HG03025 (cell line): ENCODE results near the gene CDC42.

Experiments used
- ATAC-seq: cut with Tn5 transposase; IDR thresholded peaks from one replicate; pipeline ENCODE4 v1.9.1; 2021; ENCODE audit warnings: mild to moderate bottlenecking, moderate library complexity; ENCODE audit not compliant: unreplicated experiment, low FRiP score

Gene CDC42

DNA sequence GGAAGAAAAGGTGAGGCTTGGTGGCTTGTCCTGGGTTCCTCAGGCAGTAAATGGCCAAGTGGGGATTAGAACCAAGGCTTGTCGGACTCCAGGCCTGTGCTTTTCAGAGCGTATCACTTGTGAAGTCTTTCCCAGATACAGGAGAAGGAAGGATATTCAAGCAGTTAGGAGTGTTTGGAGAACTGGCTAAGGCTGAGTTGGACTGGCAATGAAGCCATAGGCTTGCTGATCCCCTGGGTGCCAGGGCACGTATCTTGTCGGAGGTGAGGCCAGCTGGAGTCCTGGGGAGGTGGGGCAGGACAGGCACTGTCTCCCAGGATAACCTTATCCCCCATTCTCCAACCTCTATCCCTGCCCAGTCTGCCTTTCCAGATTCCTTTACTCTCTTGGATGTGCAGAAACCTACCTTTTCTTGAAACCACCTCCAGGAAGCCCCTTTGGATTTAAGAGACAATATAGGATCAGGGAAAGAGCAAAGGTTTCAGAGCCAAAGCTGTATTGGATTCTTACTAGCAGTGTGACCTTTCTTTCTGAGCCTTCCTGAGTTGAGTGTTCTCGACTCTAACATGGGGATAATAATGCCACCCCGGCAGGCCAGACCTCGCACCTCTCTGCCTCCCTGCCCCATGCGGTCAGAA lies 72.2 kb downstream of the CDC42 start:
- ATAC-seq = no peak

DNA sequence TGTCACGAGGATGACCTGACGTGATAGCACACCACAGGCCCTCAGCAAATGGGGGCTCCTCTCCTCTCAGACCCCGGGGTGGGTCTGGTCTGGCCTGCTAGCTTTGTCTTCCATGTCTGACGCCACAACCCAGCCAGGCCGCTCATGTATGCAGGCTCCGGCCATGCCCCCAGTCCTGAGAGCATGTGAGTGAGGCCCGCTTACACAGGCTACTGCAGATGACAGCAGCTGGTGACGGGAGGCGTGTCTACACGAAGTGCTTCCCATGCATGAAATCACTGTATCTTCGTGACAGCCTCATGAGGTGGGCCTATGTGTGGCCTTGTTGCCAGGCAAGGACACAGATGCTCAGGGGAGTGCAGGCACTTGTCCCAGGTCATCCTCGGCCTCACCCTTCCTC lies 74.0 kb downstream of the CDC42 start:
- ATAC-seq = no peak

DNA sequence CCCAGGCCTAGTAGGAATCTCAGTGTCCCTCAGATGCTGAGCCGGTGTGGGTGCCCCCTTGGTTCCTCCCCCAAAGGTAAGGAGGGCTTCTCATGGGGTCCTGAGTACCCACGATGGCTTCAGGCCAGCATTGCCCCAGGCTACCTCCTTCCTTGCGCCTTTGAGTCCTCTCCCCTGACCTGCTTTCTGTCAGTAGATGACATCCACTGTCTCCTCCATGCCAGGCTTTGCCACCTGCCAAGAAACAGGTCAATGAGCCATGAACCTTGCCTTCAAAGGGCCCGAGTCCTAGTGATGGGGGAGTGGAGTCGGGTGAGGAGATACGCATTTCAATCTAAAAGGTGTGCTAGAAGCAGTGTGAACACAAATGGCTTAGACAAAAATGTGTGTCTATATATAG lies 74.7 kb downstream of the CDC42 start:
- ATAC-seq = no peak

GRCh38 chr1:22127731-22128130 lies 75.2 kb downstream of the CDC42 start:
- ATAC-seq = no peak

- ATAC-seq = no peak
Measured at GRCh38 chr1:22128392-22128791, 75.9 kb downstream of the CDC42 start.

- no peak for ATAC-seq
Measured at GRCh38 chr1:22129501-22130117, 77.1 kb downstream of the CDC42 start.

GRCh38 chr1:22131062-22131461 lies 78.6 kb downstream of the CDC42 start:
- no peak for ATAC-seq

GRCh38 chr1:22131875-22132486 lies 79.5 kb downstream of the CDC42 start:
- no peak for ATAC-seq

DNA sequence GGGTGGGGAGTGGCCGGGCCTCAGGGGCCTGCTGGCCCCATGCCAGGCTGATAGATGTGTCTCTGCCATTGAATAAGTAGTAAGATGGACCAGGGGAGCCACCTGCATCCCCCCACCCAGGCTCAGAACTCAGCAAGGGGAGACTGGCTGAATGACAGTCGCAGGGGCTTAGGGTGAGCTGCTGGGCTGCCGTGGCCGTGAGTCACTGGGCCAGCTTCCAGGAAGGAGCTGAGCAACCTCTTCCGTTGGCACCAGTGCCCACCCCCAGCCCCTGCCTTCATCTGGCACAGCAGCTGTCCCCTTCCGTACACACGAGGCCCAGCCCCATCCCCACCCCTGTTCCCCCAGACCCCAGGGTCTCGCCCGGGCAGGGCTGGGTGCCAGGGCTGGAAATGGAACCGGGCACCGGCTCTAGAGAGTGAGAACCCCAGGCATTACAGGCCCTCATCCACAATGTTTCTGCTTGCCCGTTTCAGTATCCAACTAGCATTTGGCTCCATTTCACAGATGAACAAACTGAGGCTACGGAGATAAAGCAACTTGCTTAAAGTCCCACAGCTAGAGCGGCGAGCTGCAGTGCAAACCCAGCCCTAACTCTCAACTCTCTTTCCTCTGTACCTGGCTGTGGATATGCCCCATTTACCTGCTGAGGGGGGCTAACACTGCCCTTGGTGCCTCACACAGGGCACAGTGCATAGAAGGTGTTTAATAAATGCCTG lies 80.2 kb downstream of the CDC42 start:
- no peak for ATAC-seq

DNA sequence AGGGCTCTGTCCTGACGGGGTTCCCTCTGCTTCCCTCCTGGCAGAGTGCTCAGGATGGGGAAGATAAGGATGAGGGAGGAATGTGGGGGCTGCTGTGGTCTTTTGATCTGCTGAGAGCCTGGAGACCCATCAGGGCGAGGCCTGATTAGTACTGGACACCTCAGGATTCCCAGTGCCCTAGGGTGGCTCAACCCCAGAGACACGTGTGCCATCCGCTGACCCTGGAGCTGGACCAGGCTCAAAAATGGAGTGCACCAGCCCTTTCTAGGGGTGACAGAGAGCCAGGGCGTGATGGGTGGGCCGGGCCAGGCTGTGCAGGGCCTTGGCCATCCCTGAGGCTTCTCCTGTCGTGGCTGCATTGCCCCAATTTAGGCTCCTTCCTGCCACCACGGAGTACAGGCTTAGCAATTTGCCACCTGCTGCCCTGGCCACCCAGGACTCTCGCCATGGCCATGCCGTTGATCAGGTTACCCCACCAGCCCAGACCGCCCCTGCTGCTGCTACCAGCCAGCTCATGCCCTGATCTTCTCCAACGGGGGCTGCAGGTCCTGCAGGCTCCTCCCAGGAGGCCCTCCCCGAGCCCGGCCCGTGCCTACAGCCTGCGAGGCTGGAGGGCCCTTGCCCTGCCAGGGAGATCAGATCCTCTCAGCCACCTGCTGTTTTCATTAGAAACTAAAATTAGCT lies 80.9 kb downstream of the CDC42 start:
- ATAC-seq = no peak

DNA sequence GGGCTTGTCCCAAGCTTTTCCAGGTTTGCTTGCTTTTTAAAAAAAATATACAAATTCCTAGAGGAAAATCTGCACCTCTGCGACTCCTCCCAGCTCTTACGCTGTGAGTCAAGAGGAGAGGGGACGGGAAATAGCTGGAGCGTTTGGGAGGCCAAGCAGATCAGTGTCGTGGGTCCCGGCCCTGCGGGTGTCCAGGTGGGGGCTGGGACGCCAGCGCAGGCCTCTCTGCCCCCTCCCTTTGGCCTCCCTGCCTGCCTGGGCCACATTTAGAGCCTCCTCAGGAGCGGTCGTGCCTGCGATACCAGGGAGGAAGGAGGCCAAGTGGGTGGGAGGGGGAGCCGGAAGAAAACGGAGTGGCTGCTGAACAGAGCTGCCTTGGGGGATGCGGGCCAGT lies 81.4 kb downstream of the CDC42 start:
- no peak for ATAC-seq

DNA sequence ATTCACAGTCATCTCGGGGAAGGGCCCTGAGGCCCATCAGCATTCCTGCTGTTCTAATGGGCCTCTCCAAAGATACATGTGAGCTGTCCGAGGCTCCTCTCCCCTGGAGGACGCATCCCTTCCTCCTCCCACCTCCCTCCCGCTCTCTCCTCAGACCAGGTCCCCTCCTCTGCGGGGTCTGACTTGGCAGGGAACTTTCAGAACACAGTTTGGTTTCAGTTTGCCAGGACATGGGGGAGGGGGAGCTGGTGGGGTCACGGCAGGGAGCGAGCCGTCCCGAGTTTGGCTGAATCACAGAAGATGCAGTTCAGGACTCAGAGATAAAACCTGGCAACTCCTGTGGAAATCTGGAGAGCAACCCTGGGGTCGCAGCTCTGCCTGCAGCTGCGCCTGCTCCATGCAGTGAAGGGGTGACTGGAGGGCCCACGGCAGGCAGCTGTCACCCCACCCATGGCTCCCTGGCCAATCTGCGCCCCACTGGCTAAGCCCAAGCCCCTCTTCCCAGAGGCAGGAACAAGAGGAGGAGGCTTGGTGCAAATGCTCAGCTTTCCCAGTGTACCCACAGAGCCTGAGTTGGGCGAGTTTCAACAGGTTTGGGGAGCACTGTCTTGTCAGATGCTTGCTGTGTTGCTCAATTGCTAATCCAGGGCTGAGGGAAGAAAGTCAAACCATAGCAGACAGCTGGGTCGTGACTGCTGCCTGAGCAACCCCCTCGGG lies 84.7 kb downstream of the CDC42 start:
- no peak for ATAC-seq

DNA sequence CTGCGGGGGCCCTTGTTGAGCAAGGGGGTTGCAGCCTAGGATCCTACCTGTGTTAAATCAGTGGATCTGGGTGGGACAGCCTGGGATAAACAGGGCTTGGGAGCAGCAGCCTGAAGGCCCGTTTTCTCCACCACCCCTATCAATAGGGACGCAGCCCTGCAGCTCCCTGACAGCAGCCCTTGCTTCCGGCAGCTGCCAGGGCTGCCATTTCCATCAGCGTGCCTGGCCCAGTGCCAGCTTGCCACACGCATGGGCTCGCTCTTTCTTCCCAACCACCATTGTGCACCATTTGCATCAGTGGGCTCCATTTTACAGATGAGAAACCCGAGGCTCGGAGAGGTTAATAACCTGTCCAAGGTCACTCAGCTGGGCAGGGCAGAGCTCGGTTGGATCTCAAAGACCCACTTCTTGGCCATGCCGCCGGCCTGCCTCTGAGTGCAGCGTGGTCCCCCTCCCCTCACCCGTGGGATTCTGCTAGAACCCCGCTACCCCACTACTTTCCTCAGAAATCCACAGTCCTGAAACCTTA lies 86.6 kb downstream of the CDC42 start:
- ATAC-seq = no peak

- no peak for ATAC-seq
Measured at GRCh38 chr1:22139817-22140216, 87.3 kb downstream of the CDC42 start.
